ENCODE data around the gene PRKAG2. TPM values are rescaled to one million over a fixed set of nuclear protein-coding genes. Genes with fewer than 3 reads are reported as not detected.
A peak's percentile ranks its signal among the peaks of the same experiment; 100 is the strongest.

The PRKAG2 gene
- polyA plus RNA-seq, 3 donors = 29.2 to 59.8 (median 30.9) TPM

- peaks cover 93% of the 10 kb centered on the region for H3K79me2 ChIP-seq (ENCODE audit: insufficient read depth, low read length)
- H3K4me1 Mint-ChIP-seq = peaks cover 76% of the 10 kb centered on the region
- H3K4me1 ChIP-seq (ENCODE audit: control insufficient read depth in 1 of 2, insufficient read depth in 2 of 2, low read length in 2 of 2) = peaks cover 53 to 64% of the 10 kb centered on the region in 2 donors
- WGBS (ENCODE audit: insufficient coverage) = 100% methylated on average over 2 of the region's 6 CpGs
- H3K4me2 ChIP-seq (replicated peaks; ENCODE audit: extremely low read depth, low read length, poor library complexity, severe bottlenecking) = peak overlapping the region; percentile 47
- no peak overlapping the region for H3K9ac ChIP-seq (ENCODE audit: insufficient read depth, low read length, poor library complexity, severe bottlenecking)
- H3K9me3 Mint-ChIP-seq = peaks cover 0 to 2% (median 0%) of the 10 kb centered on the region in 7 donors
- peaks cover 2 to 3% of the 10 kb centered on the region in 2 donors for H3K36me3 Mint-ChIP-seq
- H4K20me1 ChIP-seq (ENCODE audit: insufficient read depth, low read length) = peaks cover 91% of the 10 kb centered on the region
- peak; percentile 44 to 70 (median 64) for DNase-seq
- peak overlapping the region in 1 of 3 experiments; percentile 11 for H3K4me3 ChIP-seq (replicated peaks in 1 of 3; ENCODE audit: low read depth in 2 of 3, low read length in 3 of 3)
- H3K9me3 ChIP-seq (replicated peaks in 1 of 2; ENCODE audit: control insufficient read depth in 1 of 2, insufficient read depth in 1 of 2, low read length in 2 of 2) = no peaks in the 10 kb centered on the region
- no peaks in the 10 kb centered on the region for H3K36me3 ChIP-seq (replicated peaks in 1 of 2; ENCODE audit: control insufficient read depth in 1 of 2, insufficient read depth in 2 of 2, low read length in 2 of 2)
- H3K27ac Mint-ChIP-seq = peak overlapping the region; percentile 78 to 94 (median 81)
- H3K27ac ChIP-seq (ENCODE audit: low read depth in 1 of 2, low read length in 2 of 2) = peak overlapping the region in 1 of 2 donors; percentile 64
- H2AFZ ChIP-seq (ENCODE audit: insufficient read depth, low read depth, low read length, poor library complexity, severe bottlenecking) = no peak overlapping the region
- H3K4me3 Mint-ChIP-seq = peak overlapping the region; percentile 49 to 63
- no peak for TF ChIP-seq CTCF (IDR thresholded peaks at IDR 0.05)
- no peaks in the 10 kb centered on the region for H3K27me3 ChIP-seq (ENCODE audit: control insufficient read depth in 2 of 2, insufficient read depth in 2 of 2, low read length in 2 of 2)
- no peaks in the 10 kb centered on the region for H3K27me3 Mint-ChIP-seq (ENCODE audit: low read depth in 3 of 3)
- intact Hi-C loops (cut with micrococcal nuclease) = loop anchor here (10.0 kb wide), 2 partner anchors 240 to 290 kb away; partner anchors contain the start of gene ABCF2 (in 1 of the 2)
Measured at GRCh38 chr7:151514461-151515275, 362.2 kb downstream of the PRKAG2 start.

GRCh38 chr7:151513133-151513532, 363.8 kb downstream of the PRKAG2 start:
- H3K4me1 ChIP-seq (ENCODE audit: control insufficient read depth in 1 of 2, insufficient read depth in 2 of 2, low read length in 2 of 2) = peaks cover 50 to 62% of the 10 kb centered on the region in 2 donors
- no peak for TF ChIP-seq CTCF (IDR thresholded peaks at IDR 0.05)
- Mint-ChIP-seq H3K27ac (peak overlapping the region in 1 of 7 donors; percentile 40), H3K36me3 (peaks cover 2 to 3% of the 10 kb centered on the region in 2 donors), H3K27me3 (ENCODE audit: low read depth in 3 of 3) (no peaks in the 10 kb centered on the region), H3K9me3 (peaks cover 0 to 2% (median 0%) of the 10 kb centered on the region in 7 donors), H3K4me3 (no peak overlapping the region), H3K4me1 (peaks cover 77% of the 10 kb centered on the region)
- H2AFZ ChIP-seq (ENCODE audit: insufficient read depth, low read depth, low read length, poor library complexity, severe bottlenecking) = no peak overlapping the region
- WGBS (ENCODE audit: insufficient coverage) = no CpG with 5 or more reads among the region's 1 CpG
- H4K20me1 ChIP-seq (ENCODE audit: insufficient read depth, low read length) = peaks cover 100% of the 10 kb centered on the region
- peak overlapping the region in 1 of 2 donors; percentile 56 for H3K27ac ChIP-seq (ENCODE audit: low read depth in 1 of 2, low read length in 2 of 2)
- no peak for DNase-seq
- H3K27me3 ChIP-seq (ENCODE audit: control insufficient read depth in 2 of 2, insufficient read depth in 2 of 2, low read length in 2 of 2) = no peaks in the 10 kb centered on the region
- H3K9ac ChIP-seq (ENCODE audit: insufficient read depth, low read length, poor library complexity, severe bottlenecking) = no peak overlapping the region
- H3K36me3 ChIP-seq (replicated peaks in 1 of 2; ENCODE audit: control insufficient read depth in 1 of 2, insufficient read depth in 2 of 2, low read length in 2 of 2) = no peaks in the 10 kb centered on the region
- H3K4me2 ChIP-seq (replicated peaks; ENCODE audit: extremely low read depth, low read length, poor library complexity, severe bottlenecking) = no peak overlapping the region
- peaks cover 100% of the 10 kb centered on the region for H3K79me2 ChIP-seq (ENCODE audit: insufficient read depth, low read length)
- intact Hi-C loops (cut with micrococcal nuclease) = loop anchor here (10.0 kb wide), 2 partner anchors 242 to 288 kb away; partner anchors contain the start of gene ABCF2 (in 1 of the 2)
- H3K4me3 ChIP-seq (replicated peaks in 1 of 3; ENCODE audit: low read depth in 2 of 3, low read length in 3 of 3) = no peak overlapping the region
- no peaks in the 10 kb centered on the region for H3K9me3 ChIP-seq (replicated peaks in 1 of 2; ENCODE audit: control insufficient read depth in 1 of 2, insufficient read depth in 1 of 2, low read length in 2 of 2)
